Calu3 (cell line): ENCODE measurements around the gene ZBTB47. TPM values are rescaled to one million over a fixed set of nuclear protein-coding genes. Genes with fewer than 3 reads are reported as not detected.

ENCODE experiments used
- BruUV-seq: library from RNA; stranded (reverse); fragments of 400-500 nt; replicated peaks from 2 replicates; lab custom pipeline; 2021; lab: Mats Ljungman, UMichigan
- CTCF ChIA-PET: fragments of 300-600 bp; sonication (Branson Sonifier 250); formaldehyde crosslinking; loops from one replicate; lab custom pipeline; 2022; ENCODE audit warnings: antibody characterized with exemption; lab: Charles Lee
- DNase-seq: peaks from one replicate; pipeline ENCODE4 v3.0.0; 2022
- H3K27ac Mint-ChIP-seq: one replicate; pipeline ENCODE4 v1.8.0; 2022; ENCODE audit warnings: mixed read lengths; ENCODE audit not compliant: unreplicated experiment
- H3K27me3 Mint-ChIP-seq: one replicate; pipeline ENCODE4 v1.8.0; 2022; ENCODE audit warnings: mixed read lengths; ENCODE audit not compliant: unreplicated experiment
- H3K36me3 Mint-ChIP-seq: one replicate; pipeline ENCODE4 v1.8.0; 2022; ENCODE audit warnings: mild to moderate bottlenecking, moderate library complexity, mixed read lengths; ENCODE audit not compliant: insufficient read depth, unreplicated experiment
- H3K4me1 Mint-ChIP-seq: one replicate; pipeline ENCODE4 v1.8.0; 2022; ENCODE audit warnings: mild to moderate bottlenecking, low read depth, mixed read lengths; ENCODE audit not compliant: unreplicated experiment
- H3K4me3 Mint-ChIP-seq: one replicate; pipeline ENCODE4 v1.8.0; 2022; ENCODE audit warnings: mild to moderate bottlenecking, low read depth, moderate library complexity, mixed read lengths; ENCODE audit not compliant: unreplicated experiment
- H3K9me3 Mint-ChIP-seq: one replicate; pipeline ENCODE4 v1.8.0; 2022; ENCODE audit warnings: low read depth, mixed read lengths; ENCODE audit not compliant: unreplicated experiment
- CTCF ChIP-seq: fragments of 200-600 bp; IDR thresholded peaks from one replicate; pipeline ENCODE4 v1.8.0; 2022; ENCODE audit warnings: antibody characterized with exemption; ENCODE audit not compliant: unreplicated experiment
- intact Hi-C: fragments of 100-400 bp; cut with micrococcal nuclease; formaldehyde crosslinking; loops from one replicate; pipeline ENCODE4 v1.10.0; 2022; ENCODE audit not compliant: unreplicated experiment
- total RNA-seq: library from RNA; stranded (reverse); gene quantifications from 2 replicates; pipeline ENCODE4 v1.2.3, GENCODE V29; 2022

The ZBTB47 gene
- total RNA-seq, 1 experiment from 2014 or later, result 7.2 TPM

GRCh38 chr3:42666577-42666998 lies 13.1 kb downstream of the ZBTB47 start:
- no peak overlapping the region for H3K27ac Mint-ChIP-seq
- DNase-seq, result no peak
- H3K4me1 Mint-ChIP-seq, result no peaks in the 10 kb centered on the region
- H3K9me3 Mint-ChIP-seq, result no peaks in the 10 kb centered on the region
- no peak overlapping the region for H3K4me3 Mint-ChIP-seq
- intact Hi-C loops, result no loop called here
- no peaks in the 10 kb centered on the region for H3K36me3 Mint-ChIP-seq
- TF ChIP-seq CTCF, result no peak
- no TSS peak for BruUV-seq
- peaks cover 33% of the 10 kb centered on the region for H3K27me3 Mint-ChIP-seq
- CTCF ChIA-PET, result interaction anchor here (1.0 kb wide), 1 partner anchor 15 kb away, joined by 3 read pairs; no protein-coding TSS in a partner anchor

- Mint-ChIP-seq H3K27ac (no peak overlapping the region), H3K36me3 (no peaks in the 10 kb centered on the region), H3K4me1 (no peaks in the 10 kb centered on the region), H3K4me3 (no peak overlapping the region), H3K9me3 (no peaks in the 10 kb centered on the region), H3K27me3 (peaks cover 38% of the 10 kb centered on the region)
- CTCF ChIA-PET, result interaction anchor here (0.6 kb wide), 1 partner anchor 189 kb away, joined by 4 read pairs; no protein-coding TSS in a partner anchor
- no peak for DNase-seq
- intact Hi-C loops, result no loop called here
- no TSS peak for BruUV-seq
- no peak for TF ChIP-seq CTCF
Measured at GRCh38 chr3:42667096-42667522, 13.6 kb downstream of the ZBTB47 start.

- CTCF ChIA-PET, result interaction anchor here (0.6 kb wide), 1 partner anchor 189 kb away, joined by 4 read pairs; no protein-coding TSS in a partner anchor
- TF ChIP-seq CTCF, result no peak
- H3K36me3 Mint-ChIP-seq, result no peaks in the 10 kb centered on the region
Measured at GRCh38 chr3:42667523-42668412, 14.3 kb downstream of the ZBTB47 start.

GRCh38 chr3:42668413-42668760 lies 14.9 kb downstream of the ZBTB47 start:
- TF ChIP-seq CTCF, result no peak
- H3K27ac Mint-ChIP-seq, result no peak overlapping the region
- CTCF ChIA-PET, result no interaction called here
- peaks cover 51% of the 10 kb centered on the region for H3K27me3 Mint-ChIP-seq
- H3K36me3 Mint-ChIP-seq, result no peaks in the 10 kb centered on the region
- no peak overlapping the region for H3K4me3 Mint-ChIP-seq
- intact Hi-C loops, result no loop called here
- no TSS peak for BruUV-seq
- no peaks in the 10 kb centered on the region for H3K4me1 Mint-ChIP-seq
- H3K9me3 Mint-ChIP-seq, result no peaks in the 10 kb centered on the region
- DNase-seq, result no peak

More at GRCh38 chr3:42667523-42668412, 14.3 kb downstream of the ZBTB47 start:
- no peaks in the 10 kb centered on the region for H3K9me3 Mint-ChIP-seq
- intact Hi-C loops, result no loop called here
- no TSS peak for BruUV-seq
- H3K27me3 Mint-ChIP-seq, result peaks cover 45% of the 10 kb centered on the region
- H3K4me1 Mint-ChIP-seq, result no peaks in the 10 kb centered on the region
- no peak overlapping the region for H3K4me3 Mint-ChIP-seq
- DNase-seq, result no peak
- H3K27ac Mint-ChIP-seq, result no peak overlapping the region
